ENCODE measurements around the gene CNGA1. TPM values are rescaled to one million over a fixed set of nuclear protein-coding genes. Genes with fewer than 3 reads are reported as not detected.

The CNGA1 gene
- total and polyA plus RNA-seq, 10 donors = 0.39 to 13.2 (median 3.5) TPM

- DNase-seq = no peak
- H3K4me3 ChIP-seq = no peak overlapping the region
- TF ChIP-seq POLR2A (IDR thresholded peaks at IDR 0.05) (no peak), POLR2AphosphoS5 (IDR thresholded peaks at IDR 0.05) (no peak), CTCF (IDR thresholded peaks at IDR 0.05 in 8 of 11, conservative IDR thresholded peaks at IDR 0.05 in 3 of 11) (no peak)
- intact Hi-C loops (cut with DNase I; ENCODE audit: low total_unique reads) = no loop called here
- no peaks in the 10 kb centered on the region for H3K9me3 ChIP-seq
- H3K36me3 ChIP-seq = no peaks in the 10 kb centered on the region
- peaks cover 0 to 15% (median 11%) of the 10 kb centered on the region in 6 donors for H3K4me1 ChIP-seq
- WGBS, 5 donors = 0 to 90% (median 81%) methylated on average over 1 of the region's 1 CpG
- H3K27me3 ChIP-seq (replicated peaks in 1 of 7) = peaks cover 0 to 25% (median 14%) of the 10 kb centered on the region in 7 donors
- H3K27ac ChIP-seq = no peak overlapping the region
Observed at GRCh38 chr4:48021100-48021499, 4.6 kb upstream of the CNGA1 start.

GRCh38 chr4:48018112-48018511 is 1.6 kb upstream of the CNGA1 start:
- intact Hi-C loops (cut with DNase I; ENCODE audit: low total_unique reads) = no loop called here
- Histone ChIP-seq H3K27me3 (replicated peaks in 1 of 7) (peaks cover 0 to 54% (median 21%) of the 10 kb centered on the region in 7 donors), H3K4me3 (no peak overlapping the region), H3K27ac (no peak overlapping the region), H3K4me1 (peaks cover 0 to 23% (median 16%) of the 10 kb centered on the region in 6 donors), H3K9me3 (no peaks in the 10 kb centered on the region), H3K36me3 (no peaks in the 10 kb centered on the region)
- DNase-seq = no peak
- TF ChIP-seq POLR2AphosphoS5 (IDR thresholded peaks at IDR 0.05) = no peak
- TF ChIP-seq CTCF (IDR thresholded peaks at IDR 0.05 in 8 of 11, conservative IDR thresholded peaks at IDR 0.05 in 3 of 11) = no peak
- TF ChIP-seq POLR2A (IDR thresholded peaks at IDR 0.05) = no peak
- WGBS, 5 donors = 79 to 89% (median 85%) methylated on average over 2 of the region's 2 CpGs

GRCh38 chr4:48017108-48017571 is 659 bp upstream of the CNGA1 start:
- intact Hi-C loops (cut with DNase I; ENCODE audit: low total_unique reads) = no loop called here
- no peak for TF ChIP-seq CTCF (IDR thresholded peaks at IDR 0.05 in 8 of 11, conservative IDR thresholded peaks at IDR 0.05 in 3 of 11)
- TF ChIP-seq POLR2A (IDR thresholded peaks at IDR 0.05) = no peak
- TF ChIP-seq POLR2AphosphoS5 (IDR thresholded peaks at IDR 0.05) = no peak
- H3K36me3 ChIP-seq = no peaks in the 10 kb centered on the region
- peak; percentile 79 for DNase-seq
- H3K4me1 ChIP-seq = peaks cover 0 to 23% (median 16%) of the 10 kb centered on the region in 6 donors
- H3K4me3 ChIP-seq = peak overlapping the region; percentile 55 to 80 (median 66)
- WGBS, 5 donors = 1 to 4% (median 3%) methylated on average over 11 to 35 of the region's 35 CpGs
- H3K27me3 ChIP-seq (replicated peaks in 1 of 7) = peaks cover 0 to 58% (median 21%) of the 10 kb centered on the region in 7 donors
- peak overlapping the region in 2 of 8 donors; percentile 2 to 29 for H3K27ac ChIP-seq
- no peaks in the 10 kb centered on the region for H3K9me3 ChIP-seq

GRCh38 chr4:48015678-48016077 is 803 bp downstream of the CNGA1 start:
- H3K4me1 ChIP-seq = peaks cover 0 to 23% (median 16%) of the 10 kb centered on the region in 6 donors
- 92 to 97% (median 95%) methylated on average over 5 of the region's 5 CpGs for WGBS, 5 donors
- peak overlapping the region in 5 of 8 donors; percentile 55 to 80 (median 61) for H3K4me3 ChIP-seq
- H3K27me3 ChIP-seq (replicated peaks in 1 of 7) = peaks cover 0 to 58% (median 21%) of the 10 kb centered on the region in 7 donors
- no peaks in the 10 kb centered on the region for H3K9me3 ChIP-seq
- DNase-seq = no peak
- no peak overlapping the region for H3K27ac ChIP-seq
- intact Hi-C loops (cut with DNase I; ENCODE audit: low total_unique reads) = no loop called here
- H3K36me3 ChIP-seq = no peaks in the 10 kb centered on the region
- TF ChIP-seq POLR2A (IDR thresholded peaks at IDR 0.05) (no peak), CTCF (IDR thresholded peaks at IDR 0.05 in 8 of 11, conservative IDR thresholded peaks at IDR 0.05 in 3 of 11) (no peak), POLR2AphosphoS5 (IDR thresholded peaks at IDR 0.05) (no peak)

Measured in spleen (tissue), 11 donors.